ENCODE data around the gene GPS1.

Gene GPS1

GRCh38 chr17:82042649-82043048 is 9.0 kb upstream of the GPS1 start:
- ATAC-seq, result no peak
- TF ChIP-seq OSR1 (CRISPR knock-in tag; IDR thresholded peaks at IDR 0.05) (no peak), POU6F1 (CRISPR knock-in tag; IDR thresholded peaks at IDR 0.05; ENCODE audit: borderline replicate concordance, low read depth) (no peak), BACH2 (CRISPR knock-in tag; IDR thresholded peaks at IDR 0.05; ENCODE audit: borderline replicate concordance) (no peak), ESRRG (CRISPR knock-in tag; IDR thresholded peaks at IDR 0.05) (no peak), ZNF565 (CRISPR knock-in tag; conservative IDR thresholded peaks at IDR 0.05; ENCODE audit: low read depth) (no peak), SNAI2 (CRISPR knock-in tag; IDR thresholded peaks at IDR 0.05) (no peak), ZC3H10 (CRISPR knock-in tag; IDR thresholded peaks at IDR 0.05) (no peak), TCF4 (CRISPR knock-in tag; IDR thresholded peaks at IDR 0.05; ENCODE audit: borderline replicate concordance) (no peak), RARB (CRISPR knock-in tag; IDR thresholded peaks at IDR 0.05) (no peak), ZFP30 (CRISPR knock-in tag; IDR thresholded peaks at IDR 0.05) (no peak), TSHZ2 (CRISPR knock-in tag; IDR thresholded peaks at IDR 0.05) (no peak), ZFP3 (CRISPR knock-in tag; IDR thresholded peaks at IDR 0.05) (no peak)
- TF ChIP-seq, protein P1, sequence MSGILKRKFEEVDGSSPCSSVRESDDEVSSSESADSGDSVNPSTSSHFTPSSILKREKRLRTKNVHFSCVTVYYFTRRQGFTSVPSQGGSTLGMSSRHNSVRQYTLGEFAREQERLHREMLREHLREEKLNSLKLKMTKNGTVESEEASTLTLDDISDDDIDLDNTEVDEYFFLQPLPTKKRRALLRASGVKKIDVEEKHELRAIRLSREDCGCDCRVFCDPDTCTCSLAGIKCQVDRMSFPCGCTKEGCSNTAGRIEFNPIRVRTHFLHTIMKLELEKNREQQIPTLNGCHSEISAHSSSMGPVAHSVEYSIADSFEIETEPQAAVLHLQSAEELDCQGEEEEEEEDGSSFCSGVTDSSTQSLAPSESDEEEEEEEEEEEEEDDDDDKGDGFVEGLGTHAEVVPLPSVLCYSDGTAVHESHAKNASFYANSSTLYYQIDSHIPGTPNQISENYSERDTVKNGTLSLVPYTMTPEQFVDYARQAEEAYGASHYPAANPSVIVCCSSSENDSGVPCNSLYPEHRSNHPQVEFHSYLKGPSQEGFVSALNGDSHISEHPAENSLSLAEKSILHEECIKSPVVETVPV (CRISPR knock-in tag; IDR thresholded peaks at IDR 0.05), result no peak

DNA sequence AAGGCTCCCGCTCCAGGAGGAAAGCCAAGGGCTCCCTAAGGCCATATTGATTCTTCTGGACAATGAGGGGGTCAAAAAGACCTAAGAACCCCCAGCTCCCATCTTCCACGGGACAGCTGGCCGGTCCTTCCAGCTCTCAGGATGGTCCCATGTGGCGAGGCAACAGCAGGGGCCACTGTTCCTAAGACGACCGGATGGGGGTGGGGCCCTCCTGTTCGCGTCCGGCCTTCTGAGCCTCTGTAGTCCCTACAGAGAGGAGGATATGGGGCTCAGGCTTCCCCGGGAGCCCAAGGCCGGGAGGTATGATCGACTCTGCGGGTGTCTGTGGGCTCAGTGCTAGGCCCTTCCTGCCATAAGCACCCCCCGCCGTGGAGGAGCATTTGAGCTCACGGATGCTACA is 8.2 kb upstream of the GPS1 start:
- TF ChIP-seq, protein P1 (CRISPR knock-in tag; IDR thresholded peaks at IDR 0.05), result no peak
- TF ChIP-seq ARNTL (CRISPR knock-in tag; IDR thresholded peaks at IDR 0.05; ENCODE audit: borderline replicate concordance, low read depth), result no peak
- TF ChIP-seq PPARA (CRISPR knock-in tag; IDR thresholded peaks at IDR 0.05; ENCODE audit: borderline replicate concordance), result no peak
- no peak for TF ChIP-seq SNAI2 (CRISPR knock-in tag; IDR thresholded peaks at IDR 0.05)
- no peak for TF ChIP-seq ZC3H10 (CRISPR knock-in tag; IDR thresholded peaks at IDR 0.05)
- no peak for TF ChIP-seq ZNF8 (CRISPR knock-in tag; IDR thresholded peaks at IDR 0.05)
- no peak for TF ChIP-seq OSR1 (CRISPR knock-in tag; IDR thresholded peaks at IDR 0.05)
- TF ChIP-seq RARB (CRISPR knock-in tag; IDR thresholded peaks at IDR 0.05), result no peak
- no peak for TF ChIP-seq ISL1 (CRISPR knock-in tag; IDR thresholded peaks at IDR 0.05)
- TF ChIP-seq ZFP3 (CRISPR knock-in tag; IDR thresholded peaks at IDR 0.05), result no peak
- no peak for TF ChIP-seq TOX (CRISPR knock-in tag; IDR thresholded peaks at IDR 0.05; ENCODE audit: borderline replicate concordance)
- ATAC-seq, result no peak; the same call in 2 of the 3 replicates

DNA sequence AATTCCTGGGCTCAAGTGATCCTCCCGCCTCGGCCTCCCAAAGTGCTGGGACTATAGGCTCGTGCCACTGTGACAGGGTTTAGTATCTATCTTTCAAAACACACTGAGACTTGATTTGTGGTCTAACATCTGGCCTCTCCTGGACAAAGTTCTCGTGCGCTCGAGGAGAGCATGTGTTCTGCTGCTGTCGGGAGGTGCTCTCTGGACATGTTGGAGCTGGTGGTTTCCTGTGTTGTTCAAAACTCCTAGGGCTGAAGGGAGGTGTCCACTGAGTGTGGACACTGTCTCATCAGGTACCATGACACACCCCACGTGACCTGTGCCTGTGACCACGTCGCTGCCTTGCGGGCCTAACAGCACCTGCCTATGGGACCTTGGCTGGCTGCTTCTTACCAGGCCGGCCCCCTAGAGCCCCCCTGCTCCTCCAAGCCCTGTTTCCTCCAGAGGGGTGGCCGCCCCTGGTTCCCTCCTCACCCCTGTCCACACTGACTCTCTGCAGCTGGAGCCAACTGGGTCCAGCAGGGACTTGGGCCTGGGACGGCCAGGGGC is 5.7 kb upstream of the GPS1 start:
- ATAC-seq, result no peak
- no peak for TF ChIP-seq ZFP3 (CRISPR knock-in tag; IDR thresholded peaks at IDR 0.05)
- TF ChIP-seq ZFP30 (CRISPR knock-in tag; IDR thresholded peaks at IDR 0.05), result no peak
- no peak for TF ChIP-seq CSDC2 (CRISPR knock-in tag; IDR thresholded peaks at IDR 0.05)
- TF ChIP-seq ESRRG (CRISPR knock-in tag; IDR thresholded peaks at IDR 0.05), result no peak
- no peak for TF ChIP-seq PPARA (CRISPR knock-in tag; IDR thresholded peaks at IDR 0.05; ENCODE audit: borderline replicate concordance)
- TF ChIP-seq, protein P2, sequence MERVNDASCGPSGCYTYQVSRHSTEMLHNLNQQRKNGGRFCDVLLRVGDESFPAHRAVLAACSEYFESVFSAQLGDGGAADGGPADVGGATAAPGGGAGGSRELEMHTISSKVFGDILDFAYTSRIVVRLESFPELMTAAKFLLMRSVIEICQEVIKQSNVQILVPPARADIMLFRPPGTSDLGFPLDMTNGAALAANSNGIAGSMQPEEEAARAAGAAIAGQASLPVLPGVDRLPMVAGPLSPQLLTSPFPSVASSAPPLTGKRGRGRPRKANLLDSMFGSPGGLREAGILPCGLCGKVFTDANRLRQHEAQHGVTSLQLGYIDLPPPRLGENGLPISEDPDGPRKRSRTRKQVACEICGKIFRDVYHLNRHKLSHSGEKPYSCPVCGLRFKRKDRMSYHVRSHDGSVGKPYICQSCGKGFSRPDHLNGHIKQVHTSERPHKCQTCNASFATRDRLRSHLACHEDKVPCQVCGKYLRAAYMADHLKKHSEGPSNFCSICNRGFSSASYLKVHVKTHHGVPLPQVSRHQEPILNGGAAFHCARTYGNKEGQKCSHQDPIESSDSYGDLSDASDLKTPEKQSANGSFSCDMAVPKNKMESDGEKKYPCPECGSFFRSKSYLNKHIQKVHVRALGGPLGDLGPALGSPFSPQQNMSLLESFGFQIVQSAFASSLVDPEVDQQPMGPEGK (CRISPR knock-in tag; IDR thresholded peaks at IDR 0.05; ENCODE audit: borderline replicate concordance), result no peak
- TF ChIP-seq POU6F1 (CRISPR knock-in tag; IDR thresholded peaks at IDR 0.05; ENCODE audit: borderline replicate concordance, low read depth), result no peak
- no peak for TF ChIP-seq ARNTL (CRISPR knock-in tag; IDR thresholded peaks at IDR 0.05; ENCODE audit: borderline replicate concordance, low read depth)
- TF ChIP-seq BACH2 (CRISPR knock-in tag; IDR thresholded peaks at IDR 0.05; ENCODE audit: borderline replicate concordance), result no peak
- no peak for TF ChIP-seq ZC3H10 (CRISPR knock-in tag; IDR thresholded peaks at IDR 0.05)
- no peak for TF ChIP-seq SNAI2 (CRISPR knock-in tag; IDR thresholded peaks at IDR 0.05)
- TF ChIP-seq TSHZ2 (CRISPR knock-in tag; IDR thresholded peaks at IDR 0.05), result no peak
- TF ChIP-seq, protein P1 (CRISPR knock-in tag; IDR thresholded peaks at IDR 0.05), result no peak
